Measurements from ENCODE around the gene RRH.

RRH gene

DNA sequence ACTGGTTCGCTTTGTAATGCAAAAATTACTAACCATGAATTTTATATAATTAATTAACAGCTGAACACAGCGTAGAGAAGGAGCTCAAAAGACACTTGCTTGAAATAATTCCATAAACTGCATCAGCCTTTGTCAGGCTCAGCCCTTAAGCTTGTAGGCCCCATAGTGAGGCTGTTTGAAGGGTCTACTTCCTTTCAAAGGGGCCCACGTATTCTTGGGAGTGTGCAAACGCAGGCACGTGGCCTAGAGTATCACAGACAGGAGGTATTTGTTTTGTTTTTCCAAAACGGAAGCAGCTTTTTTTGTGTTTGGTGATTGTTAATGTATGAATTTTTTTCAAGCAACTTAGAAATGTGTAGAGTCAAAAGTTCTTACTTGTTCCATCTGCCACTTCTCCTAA lies 59.3 kb downstream of the RRH start:
- no peak for DNase-seq (ENCODE audit: low read depth)

DNA sequence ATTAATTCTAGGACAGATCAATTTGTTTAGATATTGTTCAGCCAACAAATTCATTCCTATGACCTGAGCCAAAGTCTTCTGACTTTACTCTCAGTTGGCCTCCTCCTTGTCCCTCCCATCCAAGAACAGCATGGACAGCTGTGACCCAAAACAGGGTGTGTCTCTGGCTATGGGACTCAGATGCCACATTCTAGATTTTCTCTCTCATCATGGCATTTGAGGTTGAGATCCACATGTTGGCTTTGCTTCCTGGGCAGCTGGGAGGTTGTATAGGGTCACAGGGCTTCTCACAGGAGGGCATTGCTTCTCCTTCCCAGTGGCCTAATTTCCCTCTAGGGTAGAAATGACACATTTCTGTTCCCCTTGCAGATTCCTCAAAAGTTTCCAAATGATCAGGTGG lies 62.3 kb downstream of the RRH start:
- no peak for DNase-seq (ENCODE audit: low read depth)
